Left lobe of liver (tissue), 2 donors: ENCODE data around the gene AMPH. TPM values are rescaled to one million over a fixed set of nuclear protein-coding genes. Genes with fewer than 3 reads are reported as not detected.
"Not testable (repeated sequence)": the region's sequence is repeated elsewhere in the genome, so short reads cannot be mapped to it uniquely, and the experiment has no call there.

Experiments used
- ATAC-seq: fragments of 200-7000 bp; cut with Tn5 transposase; one replicate; pipeline ENCODE4 v1.9.1; 2020; ENCODE audit warnings: mild to moderate bottlenecking, moderate library complexity
- DNase-seq: peaks from one replicate; pipeline ENCODE4 v3.0.0-alpha.2; 2020; ENCODE audit warnings: low spot score
- total RNA-seq: library from RNA; stranded (reverse); gene quantifications from one replicate; pipeline ENCODE4 v1.2.1, GENCODE V29; 2021
- donor health status: DM: no; HTN: no; CAD: no; lungs with moderate emphysema.
- donor health status: DM: no; HTN: yes; CAD: no.

AMPH gene
- total RNA-seq, 1 donor from 2014 or later, result 1.1 TPM

- ATAC-seq (no peak), DNase-seq (no peak)
Measured at GRCh38 chr7:38629651-38630510, 1.3 kb downstream of the AMPH start.

- no peak for DNase-seq
- no peak for ATAC-seq
Measured at GRCh38 chr7:38628630-38629385, 2.4 kb downstream of the AMPH start.

GRCh38 chr7:38625866-38626265, 5.3 kb downstream of the AMPH start:
- no peak for DNase-seq

GRCh38 chr7:38615665-38616064, 15.5 kb downstream of the AMPH start:
- DNase-seq (no peak), ATAC-seq (no peak)

More at GRCh38 chr7:38625866-38626265, 5.3 kb downstream of the AMPH start:
- ATAC-seq, result no peak

GRCh38 chr7:38607466-38607865, 23.7 kb downstream of the AMPH start:
- ATAC-seq (no peak), DNase-seq (no peak)

GRCh38 chr7:38600741-38601140, 30.4 kb downstream of the AMPH start:
- DNase-seq, result no peak
- no peak for ATAC-seq

- DNase-seq (no peak), ATAC-seq (no peak)
Measured at GRCh38 chr7:38594949-38595348, 36.2 kb downstream of the AMPH start.

- ATAC-seq (no peak), DNase-seq (no peak)
Measured at GRCh38 chr7:38592737-38593288, 38.4 kb downstream of the AMPH start.

- no peak for DNase-seq
- ATAC-seq, result no peak
Measured at GRCh38 chr7:38585572-38586354, 45.4 kb downstream of the AMPH start.

GRCh38 chr7:38584443-38585210, 46.5 kb downstream of the AMPH start:
- DNase-seq (no peak), ATAC-seq (no peak)

GRCh38 chr7:38580485-38580884, 50.7 kb downstream of the AMPH start:
- no peak for ATAC-seq
- no peak for DNase-seq

GRCh38 chr7:38574086-38574485, 57.1 kb downstream of the AMPH start:
- DNase-seq, result no peak
- ATAC-seq, result no peak

- ATAC-seq, DNase-seq: not testable (repeated sequence)
Measured at GRCh38 chr7:38571620-38572019, 59.6 kb downstream of the AMPH start.

GRCh38 chr7:38568497-38568896, 62.7 kb downstream of the AMPH start:
- DNase-seq (no peak), ATAC-seq (no peak)

GRCh38 chr7:38565289-38565688, 65.9 kb downstream of the AMPH start:
- no peak for ATAC-seq
- DNase-seq, result no peak

- ATAC-seq, result no peak
Measured at GRCh38 chr7:38563741-38564140, 67.4 kb downstream of the AMPH start.

GRCh38 chr7:38561166-38561565, 70.0 kb downstream of the AMPH start:
- no peak for ATAC-seq
- DNase-seq, result no peak

More at GRCh38 chr7:38563741-38564140, 67.4 kb downstream of the AMPH start:
- no peak for DNase-seq

GRCh38 chr7:38558761-38559345, 72.3 kb downstream of the AMPH start:
- no peak for DNase-seq

GRCh38 chr7:38554586-38554985, 76.6 kb downstream of the AMPH start:
- DNase-seq (no peak), ATAC-seq (no peak)

More at GRCh38 chr7:38558761-38559345, 72.3 kb downstream of the AMPH start:
- ATAC-seq, result no peak

- ATAC-seq, result no peak
- no peak for DNase-seq
Measured at GRCh38 chr7:38550836-38551235, 80.3 kb downstream of the AMPH start.
